ENCODE results near the gene GDNF.

GRCh38 chr5:37858250-37858649, 18.4 kb upstream of the GDNF start:
- no peak for TF ChIP-seq POLR2A (IDR thresholded peaks at IDR 0.05)
- TF ChIP-seq CTCF (IDR thresholded peaks at IDR 0.05), result no peak
- no peak for TF ChIP-seq POLR2AphosphoS5 (IDR thresholded peaks at IDR 0.05)
- no peak for TF ChIP-seq EP300 (IDR thresholded peaks at IDR 0.05)
